SH-SY5Y (cell line): ENCODE results near the gene HOXA4.

ENCODE experiments used
- GATA2 ChIP-seq: IDR thresholded peaks from 2 replicates; pipeline ENCODE4 v1.6.1; 2011; ENCODE audit warnings: mild to moderate bottlenecking, low read depth, low read length
- GATA3 ChIP-seq: IDR thresholded peaks from 2 replicates; pipeline ENCODE4 v1.6.1; 2011; ENCODE audit warnings: low read depth, mild to moderate bottlenecking, low read length, moderate library complexity

DNA sequence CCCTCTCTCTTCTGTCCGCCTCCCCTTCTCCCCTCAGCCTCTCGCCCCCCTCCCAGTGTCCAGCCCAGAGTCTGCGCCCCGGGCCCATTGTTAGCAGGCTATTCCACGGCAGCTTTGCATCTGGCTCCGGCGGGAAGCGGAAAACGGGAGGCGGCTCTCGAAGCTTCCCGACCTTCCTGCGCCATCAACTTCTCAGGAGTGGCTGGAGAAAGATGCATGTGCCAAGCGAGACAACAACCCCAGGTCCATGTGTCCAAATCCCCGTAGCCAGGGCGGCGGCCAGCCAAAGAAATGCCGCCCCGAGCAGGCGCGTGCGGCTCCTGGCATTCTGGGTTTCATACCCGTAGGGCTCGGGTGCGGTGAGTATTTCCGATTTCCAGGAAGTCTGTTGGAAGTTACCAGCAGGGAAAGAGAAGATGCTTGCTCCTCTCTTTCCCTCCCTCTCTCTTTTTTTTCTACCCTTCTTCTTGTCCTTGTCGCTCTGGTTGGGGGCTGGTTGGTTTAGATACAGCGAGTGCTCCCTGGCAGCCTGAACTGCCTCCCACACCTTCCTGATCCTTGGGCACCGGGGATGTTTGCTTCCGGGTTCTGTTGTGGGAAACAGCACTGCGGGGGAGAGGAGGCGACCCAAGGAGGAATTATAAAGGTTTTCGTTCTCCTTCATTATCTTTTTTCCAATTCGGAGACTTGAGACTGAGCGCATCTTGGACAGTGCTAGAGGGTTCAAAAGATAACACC, 26.9 kb downstream of the HOXA4 start:
- TF ChIP-seq GATA3 (no peak), GATA2 (no peak)
